Stimulated activated CD4-positive, alpha-beta T cell treated with anti-CD3 and anti-CD28 coated beads, TNF-alpha, amount 100 ng/mL, for 4 hours (primary cell): Measurements from ENCODE around the gene PATL1.
"Not testable (repeated sequence)": the region's sequence is repeated elsewhere in the genome, so short reads cannot be mapped to it uniquely, and the experiment has no call there.

Source experiments
- DNase-seq, 3 experiments: peaks; one replicate each; pipeline ENCODE4 v3.0.0-alpha.2; 2020; ENCODE audit warnings: low read depth in 3 of 3

Gene PATL1

DNA sequence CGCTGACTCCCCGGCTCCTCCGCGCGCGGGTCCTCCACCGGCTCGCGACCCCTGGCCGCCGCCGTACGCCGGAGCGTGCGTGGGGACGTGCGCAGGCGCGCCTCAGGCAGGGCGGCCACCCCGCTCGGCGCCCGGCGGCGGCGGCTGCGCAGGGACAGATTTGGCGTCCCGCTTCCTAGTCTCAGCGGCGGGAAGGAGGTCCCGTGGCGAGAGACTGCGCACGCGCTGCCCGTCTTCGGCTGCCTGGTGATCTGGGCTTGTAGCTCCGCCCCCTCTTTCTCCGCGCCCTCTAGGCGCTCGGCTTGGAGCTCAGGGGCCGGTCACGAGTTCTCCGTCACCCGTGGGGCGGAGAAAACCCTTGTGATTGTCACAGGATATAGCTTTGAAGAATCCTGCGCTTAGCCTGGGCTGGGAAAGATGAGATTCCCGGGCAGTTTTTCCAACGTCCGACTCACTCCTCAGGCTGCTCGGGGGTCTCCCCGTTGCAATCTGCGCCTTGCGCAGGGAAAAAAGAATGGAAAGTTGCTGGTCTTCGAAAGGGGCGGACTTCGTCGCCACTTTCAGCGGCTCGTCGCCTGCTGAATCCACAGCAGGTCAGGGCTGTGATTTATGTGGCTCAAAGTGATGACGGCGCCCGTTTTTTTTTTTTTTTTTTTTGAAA, at the start of gene PATL1:
PATL1 (minus strand) TSS at position 88 of the 661 bp plus-strand sequence. CDS start 142 bp downstream, outside the sequence.
- peak; percentile 89 to 98 (median 95) for DNase-seq

DNA sequence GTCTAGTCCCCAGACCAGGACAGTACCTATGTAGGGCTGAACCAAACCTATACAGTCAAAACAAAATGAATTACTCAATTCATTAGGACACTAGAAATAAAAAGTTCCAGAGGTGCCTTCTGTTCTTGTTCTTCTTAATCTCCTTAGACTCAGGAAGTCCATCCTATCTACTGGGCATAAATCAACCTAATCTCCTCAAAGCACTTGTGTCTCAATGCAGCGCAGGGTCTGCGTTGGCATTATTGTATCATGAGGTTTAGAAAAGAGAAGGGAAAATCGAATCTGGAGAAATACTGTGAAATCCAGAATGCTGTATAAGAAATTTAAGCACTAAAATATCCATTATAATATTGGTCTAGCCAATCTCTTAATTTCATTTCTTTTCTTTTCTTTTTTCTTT, 47.2 kb upstream of the PATL1 start:
- no peak for DNase-seq

DNA sequence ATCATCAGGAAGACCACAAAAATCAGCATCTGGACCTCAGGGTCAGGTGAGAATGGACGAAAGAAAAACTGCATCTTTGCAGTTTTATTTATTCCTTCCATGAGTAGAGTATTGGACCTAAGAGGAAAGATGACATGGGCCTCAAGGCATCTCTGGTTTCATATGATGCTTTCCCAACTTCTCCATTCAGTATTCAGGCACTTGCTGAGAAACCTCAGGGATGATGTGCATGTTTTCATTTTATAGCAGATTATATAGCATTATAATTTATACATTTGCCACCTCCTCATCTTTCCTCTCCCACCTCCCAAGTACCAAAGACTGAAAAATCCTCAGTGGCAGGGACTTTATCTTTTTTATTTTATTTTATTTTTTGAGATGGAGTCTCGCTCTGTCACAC, 44.9 kb upstream of the PATL1 start, which contains the start of gene OR10V1:
OR10V1 (minus strand) TSS at position 101 of the 400 bp plus-strand sequence; CDS start at position 101, 0 bp downstream.
- DNase-seq = no peak

DNA sequence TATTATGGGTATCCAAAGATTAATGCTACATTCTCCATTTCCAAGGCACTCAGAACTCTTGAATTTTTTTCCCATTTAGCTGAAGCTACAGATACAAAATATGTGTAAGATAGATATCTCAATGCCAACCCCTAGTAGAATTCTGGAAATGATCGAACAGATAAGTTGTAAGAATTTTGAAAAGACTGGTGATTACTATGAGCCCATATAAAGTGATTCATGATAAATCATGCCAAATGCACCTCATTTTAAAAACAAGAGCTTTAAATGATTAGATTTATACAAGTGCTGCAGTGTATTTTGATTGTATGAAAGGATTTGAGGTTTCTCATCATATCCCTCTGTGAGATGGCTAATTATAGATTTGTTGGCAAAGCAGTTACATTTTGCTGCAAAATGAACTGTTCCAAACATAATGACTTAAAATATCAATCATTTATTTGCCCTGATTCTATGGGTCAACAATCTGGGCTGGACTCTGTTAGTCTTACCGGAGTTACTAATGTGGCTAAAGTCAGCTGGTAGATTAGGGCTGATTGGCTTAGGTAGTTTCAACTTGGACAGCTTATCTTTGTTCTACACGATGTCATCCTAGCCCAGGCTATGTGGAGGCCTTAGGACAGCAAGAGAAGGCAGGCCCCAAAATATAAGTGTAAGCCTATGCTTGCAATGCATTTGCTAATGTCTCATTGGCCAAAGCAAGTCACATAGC, 41.5 kb upstream of the PATL1 start:
- DNase-seq = no peak

DNA sequence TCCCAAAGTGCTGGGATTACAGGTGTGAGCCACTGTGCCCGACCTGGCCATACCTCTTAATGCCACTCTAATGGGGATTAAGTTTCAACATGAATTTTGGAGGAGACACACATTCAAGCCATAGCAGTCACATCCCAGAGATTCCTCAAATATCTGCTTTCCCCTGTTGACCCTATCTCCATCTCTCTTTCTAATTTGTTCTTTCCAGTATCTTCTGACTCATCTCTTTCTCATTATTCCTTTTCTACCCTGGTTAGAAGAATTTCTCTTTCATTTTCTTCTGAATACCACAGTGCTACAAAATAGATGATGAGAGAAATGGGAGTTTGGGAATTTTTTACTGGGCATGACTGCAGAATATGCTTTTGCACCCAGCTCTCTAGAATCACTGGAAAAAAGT, 39.7 kb upstream of the PATL1 start:
- no peak for DNase-seq

GRCh38 chr11:59707371-59707770, 38.5 kb upstream of the PATL1 start:
- no peak for DNase-seq

DNA sequence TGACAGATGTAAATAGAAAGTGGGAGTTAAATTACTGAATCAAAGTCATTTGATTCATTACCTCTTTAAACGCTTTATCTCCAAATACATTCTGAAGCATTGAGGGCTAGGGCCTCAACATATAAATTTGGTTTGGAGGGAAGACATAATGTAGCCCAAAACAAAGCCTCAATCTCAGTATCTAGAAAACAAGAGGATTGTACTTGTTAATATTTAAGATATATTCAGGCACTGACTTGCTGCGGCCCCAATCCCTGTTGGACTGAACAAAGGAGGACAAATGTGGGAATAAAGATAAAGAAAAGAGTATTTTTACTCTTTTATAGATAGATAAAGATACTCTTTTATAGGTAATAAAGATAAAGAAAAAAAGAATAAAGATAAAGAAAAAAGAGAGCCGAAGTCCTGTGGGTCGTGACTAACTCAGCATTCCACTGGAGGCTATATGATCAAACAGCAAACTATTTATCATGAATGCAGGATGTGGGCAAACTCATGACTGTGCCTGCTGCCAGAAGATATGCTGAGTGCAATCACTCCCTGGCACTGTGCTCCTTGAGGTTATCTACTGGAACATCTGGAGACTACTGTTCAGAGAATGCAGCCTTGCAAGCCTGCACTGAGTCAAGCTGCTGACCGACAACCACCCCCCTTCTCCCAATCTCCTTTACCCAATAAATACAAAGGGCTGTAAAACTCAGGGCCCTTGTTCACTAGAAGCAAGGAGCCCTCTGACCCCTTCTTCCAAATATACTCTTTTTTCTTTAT, 37.9 kb upstream of the PATL1 start:
- no peak for DNase-seq

GRCh38 chr11:59705294-59705693, 36.5 kb upstream of the PATL1 start:
- no peak for DNase-seq

DNA sequence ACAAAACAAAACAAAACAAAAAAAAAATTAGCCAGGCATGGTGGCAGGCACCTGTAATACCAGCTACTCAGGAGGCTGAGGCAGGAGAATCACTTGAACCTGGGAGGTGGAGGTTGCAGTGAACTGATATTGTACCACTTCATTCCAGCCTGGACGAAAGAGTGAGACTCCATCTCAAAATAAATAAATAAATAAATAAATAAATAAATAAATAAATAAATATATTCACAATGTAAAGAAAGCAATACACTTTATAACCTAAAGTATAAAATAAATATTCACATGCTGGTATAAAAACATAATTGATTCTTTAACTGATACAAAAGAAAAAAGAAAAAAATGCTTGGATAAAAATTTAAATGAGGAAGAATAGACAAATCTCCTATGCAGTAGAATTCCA, 34.7 kb upstream of the PATL1 start:
- not testable (repeated sequence) for DNase-seq

- not testable (repeated sequence) for DNase-seq
Measured at GRCh38 chr11:59700157-59700556, 31.3 kb upstream of the PATL1 start.

DNA sequence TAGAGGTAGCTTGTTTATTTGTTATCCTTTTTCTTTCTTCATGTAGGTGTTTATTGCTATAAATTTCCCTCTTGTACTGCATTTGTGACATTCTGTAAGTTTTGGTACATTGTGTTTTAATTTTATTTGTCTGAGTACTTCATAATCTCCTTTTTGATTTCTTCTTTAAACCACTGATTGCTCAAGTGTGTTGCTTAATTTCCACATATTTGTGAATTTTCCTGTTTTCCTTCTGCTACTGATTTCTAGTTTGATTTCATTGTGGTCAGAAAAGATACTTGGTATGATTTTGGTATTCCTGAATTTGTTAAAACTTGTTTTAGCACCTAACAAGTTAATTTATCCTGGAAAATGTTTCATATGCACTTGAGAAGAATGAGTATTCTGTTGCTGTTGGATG, 29.7 kb upstream of the PATL1 start:
- DNase-seq = no peak

DNA sequence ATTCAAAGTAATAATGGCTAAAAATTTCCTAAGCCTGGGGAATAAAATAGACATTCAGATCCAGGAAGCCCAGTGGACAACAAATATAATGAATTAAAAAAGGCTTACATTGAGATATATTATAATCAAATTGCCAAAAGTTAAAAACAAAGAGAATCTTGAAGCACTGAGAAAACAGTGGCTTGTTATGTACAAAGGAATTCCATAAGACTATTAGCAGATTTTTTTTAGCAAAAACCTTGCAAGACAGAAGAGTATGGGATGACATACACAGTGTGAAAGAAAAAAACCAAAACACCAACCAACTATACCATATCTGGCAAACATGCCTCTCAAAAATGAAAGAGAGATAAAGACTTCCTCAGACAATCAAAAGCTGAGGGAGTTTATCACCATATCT, 24.1 kb upstream of the PATL1 start:
- DNase-seq = no peak

- no peak for DNase-seq
Measured at GRCh38 chr11:59691156-59691555, 22.3 kb upstream of the PATL1 start.

DNA sequence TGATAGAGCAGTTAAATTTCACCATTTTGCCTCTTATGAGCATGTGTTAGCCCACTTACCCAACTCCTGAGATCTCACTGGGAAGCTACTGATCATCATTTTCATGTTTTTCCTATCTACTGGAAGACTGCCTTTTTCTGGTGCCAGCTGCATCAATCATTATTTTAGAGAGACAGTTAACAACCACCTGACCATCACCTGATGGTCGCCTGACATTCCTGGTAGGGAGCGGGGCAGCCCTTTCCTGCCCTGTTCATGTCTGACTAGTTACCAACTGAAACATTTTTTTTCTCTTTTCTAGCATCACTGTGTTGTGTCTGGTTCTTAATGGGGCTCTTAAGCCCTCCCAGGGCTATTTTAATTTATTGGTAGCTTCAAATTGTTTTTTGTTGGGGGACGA, 20.2 kb upstream of the PATL1 start:
- DNase-seq = no peak

DNA sequence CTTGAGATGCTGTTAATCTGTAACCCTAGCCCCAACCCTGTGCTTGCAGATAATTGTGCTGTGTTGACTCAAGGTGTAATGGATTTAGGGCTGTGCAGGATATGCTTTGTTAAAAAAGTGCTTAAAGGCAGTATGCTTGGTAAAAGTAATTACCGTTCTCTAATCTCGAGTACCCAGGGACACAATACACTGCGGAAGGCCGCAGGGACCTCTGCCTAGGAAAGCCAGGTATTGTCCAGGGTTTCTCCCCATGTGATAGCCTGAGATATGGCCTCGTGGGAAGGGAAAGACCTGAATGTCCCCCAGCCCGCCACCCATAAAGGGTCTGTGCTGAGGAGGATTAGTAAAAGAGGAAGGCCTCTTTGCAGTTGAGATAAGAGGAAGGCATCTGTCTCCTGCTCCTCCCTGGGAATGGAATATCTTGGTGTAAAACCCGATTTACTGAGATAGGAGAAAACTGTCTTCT, 12.5 kb upstream of the PATL1 start:
- DNase-seq = not testable (repeated sequence)

GRCh38 chr11:59680287-59681154, 11.7 kb upstream of the PATL1 start:
- peak in 2 of 3 experiments; percentile 28 to 31 for DNase-seq

DNA sequence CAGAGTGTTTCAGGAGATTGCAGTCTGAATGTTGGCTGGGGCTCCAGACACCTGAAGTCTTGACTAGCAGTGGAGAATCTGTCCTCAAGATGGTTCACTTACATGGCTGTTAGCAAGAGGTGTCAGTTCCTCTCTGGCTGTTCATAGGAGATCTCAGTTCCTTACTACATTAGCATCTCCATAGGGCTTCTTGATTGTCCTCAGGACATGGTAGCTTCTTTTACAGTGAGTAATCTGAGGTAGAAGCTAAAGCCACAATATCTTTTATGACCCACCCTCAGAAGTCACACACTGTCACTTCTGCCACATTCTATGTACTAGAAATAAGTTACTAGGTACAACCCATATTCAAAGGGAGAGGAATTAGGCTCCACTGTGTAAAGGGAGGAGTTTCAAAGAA, 10.5 kb upstream of the PATL1 start:
- DNase-seq = no peak

- no peak for DNase-seq
Measured at GRCh38 chr11:59678813-59679165, 10.0 kb upstream of the PATL1 start.

DNA sequence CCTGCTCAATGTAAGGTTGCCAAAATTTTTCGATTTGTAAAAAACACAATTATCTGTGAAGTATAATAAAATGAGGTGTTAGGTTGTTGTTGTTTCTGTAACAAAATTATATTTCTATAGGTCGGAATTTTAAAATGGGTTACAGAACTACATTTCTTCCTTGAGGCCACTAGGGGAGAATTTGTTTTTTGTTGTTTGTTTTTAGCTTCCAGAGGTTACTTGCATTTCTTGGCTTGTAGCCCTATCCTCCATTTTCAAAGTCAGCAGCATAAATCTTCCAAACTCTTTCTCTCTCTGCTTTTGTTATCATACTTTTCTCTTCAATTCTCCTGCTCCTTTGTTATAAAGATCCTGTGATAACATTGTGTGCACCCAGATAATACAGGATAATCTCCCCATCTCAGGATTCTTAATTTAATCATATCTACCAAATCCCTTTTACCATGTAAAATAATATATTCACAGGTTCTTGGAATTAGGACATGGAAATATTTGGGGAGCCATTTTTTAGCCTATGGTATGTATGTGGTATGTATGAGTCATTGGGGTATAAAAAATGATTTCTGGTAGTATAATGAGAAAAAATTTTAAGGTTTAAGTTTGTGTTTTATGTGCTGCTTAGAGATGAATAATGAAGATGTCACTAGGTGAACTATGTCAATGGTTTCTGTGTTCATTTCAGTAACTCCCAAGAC, 9.4 kb upstream of the PATL1 start:
- no peak for DNase-seq

DNA sequence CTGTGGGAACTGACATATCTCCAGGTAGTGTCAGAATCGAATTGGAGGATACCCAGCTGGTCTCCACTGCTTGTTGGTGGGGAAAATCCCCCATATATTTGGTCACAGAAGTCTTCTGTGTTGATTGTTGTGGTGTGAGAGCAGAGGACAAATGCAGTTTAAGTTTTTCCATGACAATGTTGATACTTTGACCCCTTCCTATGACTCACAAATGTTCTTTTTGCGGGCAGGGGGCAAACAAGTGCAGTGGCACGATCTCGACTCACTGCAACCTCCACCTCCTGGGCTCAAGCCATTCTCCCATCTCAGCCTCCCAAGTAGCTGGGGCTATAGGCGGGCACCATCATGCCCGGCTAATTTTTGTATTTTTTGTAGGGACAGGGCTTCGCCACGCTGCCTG, 7.4 kb upstream of the PATL1 start:
- DNase-seq = no peak

DNA sequence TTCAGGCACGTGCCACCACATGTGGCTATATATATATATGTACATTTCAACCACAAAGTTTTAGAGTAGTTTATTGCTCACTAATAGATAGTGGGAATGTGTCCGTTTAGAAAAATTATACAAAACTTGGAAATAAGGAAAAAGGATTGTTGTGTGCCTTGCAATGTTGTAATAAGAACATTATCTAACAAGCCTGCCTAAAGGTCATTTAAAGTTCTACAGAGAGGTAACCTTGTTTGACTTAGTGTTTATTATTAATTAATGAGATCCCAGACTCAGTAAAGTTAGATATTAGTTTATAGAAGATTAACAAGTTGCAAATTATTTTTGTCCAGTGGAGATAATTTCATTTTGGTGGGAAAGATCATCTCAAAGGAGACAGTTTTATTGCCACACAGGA, 5.5 kb upstream of the PATL1 start:
- DNase-seq = no peak
